Measurements from ENCODE around the gene TNS3. TPM values are rescaled to one million over a fixed set of nuclear protein-coding genes. Genes with fewer than 3 reads are reported as not detected.

The TNS3 gene
- total RNA-seq, 1 experiment from 2014 or later: 9.5 TPM

GRCh38 chr7:47484923-47485639 lies 96.8 kb downstream of the TNS3 start:
- Histone ChIP-seq H2BK5ac (ENCODE audit: insufficient read length, low read length) (no peak overlapping the region), H4K8ac (replicated peaks; ENCODE audit: insufficient read length, low read depth, low read length) (no peak overlapping the region), H2BK20ac (ENCODE audit: low read depth, low read length, poor library complexity, severe bottlenecking) (no peak overlapping the region), H2BK15ac (ENCODE audit: low read depth, low read length) (no peak overlapping the region), H3K9ac (ENCODE audit: extremely low read depth, insufficient read length, low read length) (no peak overlapping the region), H3K23me2 (ENCODE audit: insufficient read length, low read depth, low read length, poor library complexity, severe bottlenecking) (no peaks in the 10 kb centered on the region), H3K79me1 (ENCODE audit: insufficient read depth, low read depth, low read length, poor library complexity, severe bottlenecking) (no peaks in the 10 kb centered on the region), H3K9me3 (ENCODE audit: control insufficient read depth, low read depth, low read length) (no peaks in the 10 kb centered on the region), H3K18ac (ENCODE audit: insufficient read length, low read depth, low read length) (no peak overlapping the region), H4K5ac (ENCODE audit: insufficient read length, low read depth, low read length) (no peak overlapping the region), H3K4me2 (ENCODE audit: insufficient read depth, insufficient read length, low read length) (no peak overlapping the region), H3K4me1 (ENCODE audit: insufficient read depth, low read length) (peaks cover 11% of the 10 kb centered on the region; the same call in 1 of the 2 replicates), H3K14ac (ENCODE audit: insufficient read depth, low read length) (no peak overlapping the region), H2BK120ac (ENCODE audit: low read depth, low read length, poor library complexity, severe bottlenecking) (no peak overlapping the region), H3K56ac (ENCODE audit: insufficient read length, low read depth, low read length) (no peak overlapping the region), H3K23ac (ENCODE audit: insufficient read length, low read depth, low read length) (no peak overlapping the region), H4K91ac (ENCODE audit: insufficient read length, low read depth, low read length) (no peak overlapping the region), H3T11ph (ENCODE audit: low read length) (no peak overlapping the region), H3K79me2 (ENCODE audit: insufficient read depth, low read length) (no peaks in the 10 kb centered on the region), H2BK12ac (ENCODE audit: insufficient read length, low read depth, low read length) (no peak overlapping the region), H3K27ac (ENCODE audit: insufficient read length, low read depth, low read length) (no peak overlapping the region), H2AK5ac (ENCODE audit: insufficient read length, low read length) (no peak overlapping the region), H4K20me1 (ENCODE audit: control insufficient read depth, insufficient read depth, insufficient read length) (no peaks in the 10 kb centered on the region), H2AFZ (ENCODE audit: low read length) (no peak overlapping the region), H3K4ac (ENCODE audit: low read depth, low read length) (no peak overlapping the region), H3K27me3 (ENCODE audit: insufficient read depth, low read length) (peaks cover 26% of the 10 kb centered on the region; the same call in 1 of the 2 replicates)
- peaks cover 2 to 15% (median 7%) of the 10 kb centered on the region in 3 experiments; a peak in 5 of 7 replicates for H3K36me3 Mint-ChIP-seq (ENCODE audit: insufficient read depth in 1 of 3, low read depth in 3 of 3)
- peaks cover 99% of the 10 kb centered on the region for H3K27me3 Mint-ChIP-seq (ENCODE audit: low read depth)
- H3K27ac Mint-ChIP-seq: no peak overlapping the region
- peaks cover 5 to 9% of the 10 kb centered on the region in 2 experiments; a peak in 3 of 5 replicates for H3K9me3 Mint-ChIP-seq
- no peak for TF ChIP-seq CTCF (conservative IDR thresholded peaks at IDR 0.05)
- DNase-seq: no peak
- peaks cover 38 to 45% of the 10 kb centered on the region in 2 experiments for H3K4me1 Mint-ChIP-seq
- H3K4me3 Mint-ChIP-seq: no peak overlapping the region
- no CpG with 5 or more reads among the region's 17 CpGs for WGBS (ENCODE audit: extremely low coverage, insufficient read length, low lambda C conversion rate)
